HG03520 (cell line): ENCODE results near the gene NAV2.
A peak's percentile ranks its signal among the peaks of the same experiment; 100 is the strongest.

Experiments
- ATAC-seq: cut with Tn5 transposase; IDR thresholded peaks from one replicate; pipeline ENCODE4 v1.9.1; 2021; ENCODE audit warnings: mild to moderate bottlenecking, moderate library complexity; ENCODE audit not compliant: unreplicated experiment

Gene NAV2, protein sequence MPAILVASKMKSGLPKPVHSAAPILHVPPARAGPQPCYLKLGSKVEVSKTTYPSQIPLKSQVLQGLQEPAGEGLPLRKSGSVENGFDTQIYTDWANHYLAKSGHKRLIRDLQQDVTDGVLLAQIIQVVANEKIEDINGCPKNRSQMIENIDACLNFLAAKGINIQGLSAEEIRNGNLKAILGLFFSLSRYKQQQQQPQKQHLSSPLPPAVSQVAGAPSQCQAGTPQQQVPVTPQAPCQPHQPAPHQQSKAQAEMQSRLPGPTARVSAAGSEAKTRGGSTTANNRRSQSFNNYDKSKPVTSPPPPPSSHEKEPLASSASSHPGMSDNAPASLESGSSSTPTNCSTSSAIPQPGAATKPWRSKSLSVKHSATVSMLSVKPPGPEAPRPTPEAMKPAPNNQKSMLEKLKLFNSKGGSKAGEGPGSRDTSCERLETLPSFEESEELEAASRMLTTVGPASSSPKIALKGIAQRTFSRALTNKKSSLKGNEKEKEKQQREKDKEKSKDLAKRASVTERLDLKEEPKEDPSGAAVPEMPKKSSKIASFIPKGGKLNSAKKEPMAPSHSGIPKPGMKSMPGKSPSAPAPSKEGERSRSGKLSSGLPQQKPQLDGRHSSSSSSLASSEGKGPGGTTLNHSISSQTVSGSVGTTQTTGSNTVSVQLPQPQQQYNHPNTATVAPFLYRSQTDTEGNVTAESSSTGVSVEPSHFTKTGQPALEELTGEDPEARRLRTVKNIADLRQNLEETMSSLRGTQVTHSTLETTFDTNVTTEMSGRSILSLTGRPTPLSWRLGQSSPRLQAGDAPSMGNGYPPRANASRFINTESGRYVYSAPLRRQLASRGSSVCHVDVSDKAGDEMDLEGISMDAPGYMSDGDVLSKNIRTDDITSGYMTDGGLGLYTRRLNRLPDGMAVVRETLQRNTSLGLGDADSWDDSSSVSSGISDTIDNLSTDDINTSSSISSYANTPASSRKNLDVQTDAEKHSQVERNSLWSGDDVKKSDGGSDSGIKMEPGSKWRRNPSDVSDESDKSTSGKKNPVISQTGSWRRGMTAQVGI (N-terminal part only)

DNA sequence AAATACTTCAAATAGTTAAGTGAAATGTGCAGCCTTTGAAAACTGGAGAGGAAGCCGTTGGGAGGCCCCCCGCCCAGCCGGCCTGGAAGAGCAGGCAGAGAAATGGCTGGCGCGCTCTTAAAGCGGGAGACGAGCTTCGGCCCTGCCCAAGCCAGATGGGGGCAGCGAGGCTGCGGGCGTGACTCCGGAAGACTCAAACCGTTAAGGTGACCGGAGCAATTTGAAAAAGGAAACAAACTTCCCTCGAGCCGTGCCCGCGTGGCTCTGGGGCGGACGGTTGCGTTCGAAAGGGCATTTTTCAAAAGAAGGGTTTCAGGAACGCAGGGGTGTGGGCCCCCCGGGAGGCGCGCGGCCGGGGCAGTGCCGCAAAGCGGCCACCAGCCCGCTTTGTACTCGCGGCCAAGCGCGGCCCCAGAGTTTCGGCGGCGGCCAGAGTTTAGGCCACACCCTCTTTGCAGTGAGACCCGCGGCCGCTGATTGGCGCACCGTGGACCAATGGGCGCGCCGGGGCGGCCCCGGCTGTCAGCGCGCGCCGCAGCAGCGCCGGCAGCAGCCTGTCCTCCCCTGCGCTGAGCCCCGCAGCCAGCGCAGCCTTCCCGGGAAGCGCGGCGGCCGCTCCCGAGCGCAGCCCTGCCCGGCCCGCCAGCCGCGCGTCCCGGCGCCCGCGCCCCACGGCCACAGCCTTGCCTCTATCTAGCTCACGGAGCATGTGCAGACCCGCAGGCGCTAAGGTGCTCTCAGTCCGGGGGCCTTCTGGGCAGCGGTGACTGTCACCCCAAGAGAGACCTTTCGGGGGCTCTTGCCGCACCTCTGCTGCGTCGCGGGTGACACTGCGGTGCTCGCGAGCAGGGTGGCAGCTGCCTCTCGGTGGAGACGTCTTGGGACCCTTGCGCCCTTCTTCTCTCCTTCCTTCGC, at the start of gene NAV2:
Gene NAV2, plus strand, starts transcription at position 557 of the 915 bp plus-strand sequence. CDS start 859 bp downstream, outside the sequence.
- peak; percentile 99 for ATAC-seq

DNA sequence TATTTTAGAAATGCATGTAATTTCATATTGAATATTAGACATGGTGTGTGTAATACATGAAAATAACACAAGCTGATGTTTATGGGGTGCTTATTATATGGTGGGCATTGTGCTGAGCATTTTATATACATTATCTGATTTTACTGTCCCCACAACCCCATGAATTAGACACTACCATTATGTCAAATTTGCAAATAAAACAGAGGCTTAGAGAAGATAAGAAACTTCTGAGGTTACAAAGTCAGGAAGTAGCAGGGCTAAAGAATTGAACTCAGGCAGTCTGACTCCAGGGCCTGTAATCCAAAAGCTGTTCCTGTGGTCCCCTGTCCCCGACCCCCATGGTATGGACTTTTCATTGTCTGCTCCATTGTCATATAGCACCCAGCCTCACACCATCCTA, 49.4 kb upstream of the NAV2 start:
- no peak for ATAC-seq

DNA sequence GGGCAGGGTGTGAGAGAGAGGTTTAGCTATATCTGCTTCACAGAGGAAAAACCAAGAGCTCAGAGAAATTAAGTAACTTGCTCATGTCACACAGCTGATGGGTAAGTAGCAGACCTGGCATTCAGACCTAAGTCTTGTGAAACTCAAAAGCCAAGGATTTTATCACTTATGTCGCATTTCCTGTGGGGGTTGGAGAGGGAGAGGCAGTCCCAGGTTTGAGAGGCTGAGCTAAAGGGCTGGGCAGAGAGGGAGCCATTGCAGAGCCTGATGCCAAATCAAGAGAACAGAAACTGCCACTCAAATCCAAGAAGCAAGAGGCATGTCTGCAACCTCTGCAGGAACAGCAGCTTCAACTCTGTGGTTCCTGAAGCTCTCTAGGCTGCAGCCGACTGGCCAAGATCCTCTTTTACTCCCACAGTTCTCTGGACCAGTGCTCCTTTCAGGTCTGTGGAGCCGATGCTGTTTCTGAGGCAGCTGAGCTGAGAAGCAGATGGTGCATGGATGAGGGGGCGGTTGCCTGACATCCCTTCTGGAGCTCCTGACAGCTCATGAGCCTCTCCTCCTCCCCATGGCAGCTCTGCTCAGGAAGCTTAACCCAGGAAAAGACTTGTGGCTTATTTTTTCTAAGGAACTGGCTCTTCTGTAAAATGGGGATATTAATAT, 47.6 kb upstream of the NAV2 start:
- ATAC-seq = no peak

DNA sequence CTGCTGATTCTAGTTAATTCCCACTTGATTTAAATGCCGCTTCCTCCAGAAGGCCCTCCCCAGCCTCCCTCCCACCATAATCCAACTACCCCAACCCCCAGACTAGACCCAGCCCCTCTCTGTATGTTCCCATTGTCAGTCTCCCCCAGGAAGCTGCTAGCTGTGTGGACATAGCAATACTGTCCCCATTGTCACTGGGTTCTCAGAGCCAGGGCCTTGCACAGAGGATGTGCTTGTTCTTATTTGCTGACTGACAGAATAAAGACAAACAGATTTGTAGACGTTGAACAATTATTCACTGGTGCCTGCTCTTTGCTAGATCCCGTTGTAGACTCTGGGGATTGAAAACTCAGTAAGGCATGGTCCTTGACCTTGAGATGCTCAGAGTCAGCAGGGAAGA, 45.7 kb upstream of the NAV2 start:
- ATAC-seq = no peak

DNA sequence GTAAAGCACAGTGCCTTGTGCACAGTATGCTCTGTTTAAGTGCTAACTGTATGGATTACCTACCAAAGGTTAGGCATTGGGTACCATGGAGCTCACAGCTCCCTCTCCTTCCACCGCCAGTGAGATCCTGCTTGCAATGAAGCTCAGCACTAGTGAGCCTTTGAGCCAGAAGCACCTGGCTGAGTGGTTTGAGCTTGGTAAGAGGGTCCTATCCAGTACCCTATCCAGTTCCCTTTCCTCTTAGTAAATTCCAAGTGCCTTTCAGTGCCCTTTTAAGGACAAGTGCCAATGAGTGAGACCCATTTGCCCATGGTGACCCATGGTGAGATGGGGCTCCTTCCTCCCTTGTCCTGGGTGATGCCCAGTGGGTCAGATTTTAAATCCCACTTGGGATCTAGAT, 43.1 kb upstream of the NAV2 start:
- ATAC-seq = no peak

DNA sequence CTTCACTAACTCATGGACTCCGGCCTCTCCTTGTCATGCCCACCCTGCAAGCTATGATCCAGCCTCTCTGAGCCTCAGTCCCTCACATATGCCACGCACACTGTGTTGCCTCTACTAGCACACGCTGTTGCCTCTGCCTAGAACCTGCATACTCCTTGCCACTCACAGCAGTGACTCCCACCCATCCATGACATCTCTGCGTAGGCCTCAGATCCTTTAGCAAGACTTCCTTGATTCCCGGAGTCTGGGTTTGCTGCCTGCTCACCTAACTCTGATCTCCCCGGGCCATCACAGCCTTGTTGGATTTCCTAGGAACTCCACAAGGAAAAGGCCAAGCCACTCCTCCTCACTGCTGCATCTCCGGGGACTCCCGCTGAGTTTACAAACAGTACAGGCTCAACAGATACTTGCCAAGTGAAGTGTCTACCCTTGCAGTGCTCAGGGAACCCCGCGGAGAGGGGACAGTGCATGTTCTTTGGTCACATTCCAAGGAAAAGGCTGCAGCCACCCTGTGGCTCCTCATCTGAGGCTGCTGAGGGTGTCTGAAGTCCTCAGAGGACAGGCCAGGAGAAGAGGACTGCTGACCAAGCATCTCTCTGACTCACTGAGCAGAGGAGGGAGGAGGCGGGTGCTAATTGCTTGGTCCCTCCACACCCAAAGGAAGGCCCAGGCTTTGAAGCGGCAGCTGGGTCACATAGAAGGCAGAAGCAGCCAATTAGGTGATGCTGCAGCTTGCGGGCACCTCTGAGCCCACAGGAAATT, 42.4 kb upstream of the NAV2 start:
- no peak for ATAC-seq

DNA sequence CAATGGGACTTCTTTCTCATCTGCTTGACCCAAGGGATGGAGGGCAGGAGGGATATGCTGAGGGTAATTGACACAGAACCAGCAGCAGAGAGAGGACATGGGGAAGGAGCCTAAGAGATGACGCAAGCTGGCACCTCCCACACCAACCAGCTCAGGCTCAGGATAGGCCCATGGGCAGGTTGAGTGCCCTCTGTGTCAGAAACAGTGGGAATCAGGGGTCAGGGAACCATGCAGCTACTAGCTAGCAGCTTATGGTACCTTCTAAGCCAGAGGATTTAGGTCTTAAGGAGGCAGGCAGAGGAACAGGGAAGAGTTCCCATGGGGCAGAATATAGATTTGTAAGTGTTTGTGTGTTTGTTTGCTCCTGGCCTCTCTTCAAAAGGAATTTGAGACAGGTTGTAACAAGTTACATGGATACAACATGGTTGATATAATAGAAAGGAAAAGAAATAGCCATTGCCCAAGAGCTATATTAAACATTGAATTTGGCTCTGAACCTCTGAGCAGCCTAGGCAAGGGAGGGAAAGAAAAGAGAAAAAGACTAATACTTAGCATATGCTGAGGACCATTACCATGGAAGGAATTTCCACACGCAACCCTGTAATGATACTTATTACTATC, 39.9 kb upstream of the NAV2 start:
- no peak for ATAC-seq

DNA sequence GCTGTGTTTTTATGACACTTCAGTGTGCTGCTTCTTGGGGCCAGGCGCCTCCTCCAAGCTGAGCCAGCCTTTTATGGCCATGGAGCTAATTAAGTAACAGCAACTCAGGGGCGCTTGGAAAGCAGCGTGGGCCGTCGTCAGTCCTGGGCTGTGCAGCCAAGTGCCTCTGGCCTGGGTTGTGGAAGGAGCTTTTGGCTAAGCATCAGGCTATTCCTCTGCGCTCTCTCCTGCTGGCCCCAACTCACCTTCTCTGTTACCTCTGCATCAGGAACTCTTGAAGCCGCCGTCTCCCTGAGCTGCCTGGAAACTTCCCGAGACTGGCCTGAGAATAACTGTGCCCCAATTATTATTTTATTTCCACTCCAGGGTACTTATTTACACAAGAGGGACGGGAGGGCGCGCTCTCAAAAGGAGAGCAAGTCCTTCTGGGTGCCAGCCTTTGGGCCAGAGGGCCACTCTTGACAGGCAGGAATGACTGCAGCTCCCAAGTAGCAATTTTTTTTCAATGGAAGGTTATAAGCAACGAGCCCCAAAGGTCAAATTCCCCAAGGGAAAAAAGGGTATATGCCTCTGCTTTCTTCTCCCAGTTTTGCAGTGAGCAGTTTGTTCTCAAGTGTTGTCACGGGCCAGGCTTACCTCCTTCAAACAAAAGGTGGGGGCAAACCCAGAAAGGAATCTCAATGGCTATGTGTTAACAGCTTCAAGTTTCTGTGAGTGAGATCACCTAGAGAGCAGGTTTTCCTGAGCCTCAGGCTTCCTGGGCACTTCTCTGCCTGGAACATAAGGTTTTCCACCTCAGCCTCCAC, 38.5 kb upstream of the NAV2 start:
- ATAC-seq = no peak

DNA sequence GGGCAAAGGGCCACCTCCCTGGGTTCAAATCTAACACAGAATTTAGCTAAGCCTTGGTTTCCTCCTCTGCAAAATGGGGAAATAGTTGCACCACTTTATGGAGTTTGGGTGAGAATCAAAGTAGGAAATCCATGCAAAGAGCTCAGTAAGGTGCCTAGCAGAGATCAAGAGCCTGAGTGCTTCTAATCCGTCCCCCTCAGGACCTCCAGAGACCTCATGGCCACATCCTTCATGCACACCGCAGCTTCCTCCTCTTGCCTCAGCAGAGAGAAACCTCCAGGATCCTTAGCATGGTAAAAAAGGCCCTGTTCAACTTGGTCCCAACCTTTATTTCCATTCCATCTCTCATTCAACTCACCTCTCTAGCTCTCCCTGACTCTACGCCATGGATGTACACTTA, 37.8 kb upstream of the NAV2 start:
- ATAC-seq = no peak

DNA sequence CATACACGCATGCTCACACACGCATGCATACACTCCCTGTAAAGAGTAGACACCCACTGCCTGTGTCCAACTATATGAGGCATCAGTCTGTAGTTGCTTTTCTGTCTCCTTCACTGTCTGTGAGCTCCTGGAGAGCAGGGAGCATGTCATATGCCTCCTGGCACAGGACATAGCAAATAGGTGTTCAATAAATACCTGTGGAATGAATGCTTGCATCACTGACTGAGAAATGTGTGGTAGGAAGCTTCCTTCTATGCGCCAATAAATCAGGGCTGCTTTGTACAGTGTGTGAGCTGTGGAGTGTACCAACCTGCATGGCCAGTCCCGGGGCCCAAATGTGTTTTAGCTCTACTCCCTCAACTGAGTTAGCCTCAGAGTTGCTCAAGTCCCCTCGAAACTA, 37.2 kb upstream of the NAV2 start:
- no peak for ATAC-seq

DNA sequence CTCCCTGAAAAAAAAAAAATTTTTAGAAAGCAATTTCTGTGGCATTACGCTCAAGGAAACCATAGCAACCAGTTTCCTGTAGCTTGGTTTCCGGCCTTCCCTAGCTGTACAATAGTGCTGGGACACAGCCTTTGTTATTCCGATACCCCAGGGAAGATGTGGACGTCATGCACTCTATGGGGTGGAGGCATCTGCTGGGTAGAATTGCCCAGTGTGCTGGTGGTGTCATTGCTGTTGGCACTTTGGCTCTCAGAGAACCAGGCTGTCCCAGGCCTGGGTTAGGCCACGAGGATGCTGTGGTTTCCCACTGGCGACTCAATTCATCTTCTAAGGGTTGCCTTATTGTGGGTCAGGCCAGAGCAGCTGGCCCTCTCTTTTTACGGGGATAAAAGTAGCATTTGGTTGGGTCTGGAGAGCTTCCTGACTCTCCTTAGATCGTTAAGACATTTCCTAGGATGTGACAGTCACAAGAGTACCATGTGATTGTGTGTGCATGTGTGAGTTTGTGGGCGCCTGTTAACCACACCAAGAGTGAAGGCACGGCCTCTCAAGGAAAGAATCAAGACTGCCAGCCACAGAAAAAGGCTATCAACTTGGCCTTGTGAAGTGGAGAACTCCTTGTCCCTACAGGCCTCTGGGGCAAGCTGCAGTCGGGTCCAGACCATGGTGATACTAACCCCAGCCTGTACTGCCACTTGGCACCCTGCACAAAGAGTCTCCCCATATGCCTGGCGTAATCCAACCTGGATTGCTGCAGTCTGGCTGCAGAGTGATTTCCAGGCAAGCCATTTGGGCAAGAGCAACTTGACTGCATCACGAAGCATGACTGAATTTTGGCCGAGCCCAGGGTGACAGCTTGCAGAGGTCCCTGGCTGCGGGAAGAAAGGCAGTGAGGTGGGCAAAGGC, 35.9 kb upstream of the NAV2 start:
- no peak for ATAC-seq

DNA sequence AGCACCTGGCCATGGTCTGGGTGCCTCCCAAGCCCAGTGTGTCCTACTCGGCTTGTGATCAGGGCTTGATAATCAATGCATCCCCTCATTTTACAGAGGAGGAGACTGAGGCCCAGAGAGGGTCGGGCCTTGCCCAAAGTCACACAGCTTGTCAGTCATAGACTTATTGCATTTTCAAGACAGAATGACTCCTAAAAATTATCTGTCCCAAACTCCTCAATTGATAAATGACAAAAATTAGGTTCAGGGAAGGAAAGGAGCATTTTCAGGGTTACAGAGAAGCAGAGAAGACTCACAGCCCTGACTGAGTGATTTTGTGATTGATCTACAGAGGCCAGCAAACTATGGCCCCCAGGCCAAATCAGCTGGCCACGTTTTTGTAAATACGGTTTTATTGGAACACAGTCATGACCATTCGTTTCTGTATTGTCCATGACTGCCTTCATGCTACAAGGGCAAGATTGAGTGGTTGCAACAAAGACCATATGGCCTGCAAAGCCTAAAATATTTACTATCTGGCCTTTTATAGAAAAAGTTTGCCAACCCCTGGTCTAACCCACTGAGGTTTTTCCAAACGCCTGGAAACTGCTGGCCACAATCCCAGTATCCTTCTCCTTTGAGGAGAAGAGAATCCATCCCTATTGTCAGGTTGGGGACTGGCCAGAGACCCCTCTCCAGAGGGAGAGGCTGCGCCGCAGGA, 35.1 kb upstream of the NAV2 start:
- no peak for ATAC-seq

DNA sequence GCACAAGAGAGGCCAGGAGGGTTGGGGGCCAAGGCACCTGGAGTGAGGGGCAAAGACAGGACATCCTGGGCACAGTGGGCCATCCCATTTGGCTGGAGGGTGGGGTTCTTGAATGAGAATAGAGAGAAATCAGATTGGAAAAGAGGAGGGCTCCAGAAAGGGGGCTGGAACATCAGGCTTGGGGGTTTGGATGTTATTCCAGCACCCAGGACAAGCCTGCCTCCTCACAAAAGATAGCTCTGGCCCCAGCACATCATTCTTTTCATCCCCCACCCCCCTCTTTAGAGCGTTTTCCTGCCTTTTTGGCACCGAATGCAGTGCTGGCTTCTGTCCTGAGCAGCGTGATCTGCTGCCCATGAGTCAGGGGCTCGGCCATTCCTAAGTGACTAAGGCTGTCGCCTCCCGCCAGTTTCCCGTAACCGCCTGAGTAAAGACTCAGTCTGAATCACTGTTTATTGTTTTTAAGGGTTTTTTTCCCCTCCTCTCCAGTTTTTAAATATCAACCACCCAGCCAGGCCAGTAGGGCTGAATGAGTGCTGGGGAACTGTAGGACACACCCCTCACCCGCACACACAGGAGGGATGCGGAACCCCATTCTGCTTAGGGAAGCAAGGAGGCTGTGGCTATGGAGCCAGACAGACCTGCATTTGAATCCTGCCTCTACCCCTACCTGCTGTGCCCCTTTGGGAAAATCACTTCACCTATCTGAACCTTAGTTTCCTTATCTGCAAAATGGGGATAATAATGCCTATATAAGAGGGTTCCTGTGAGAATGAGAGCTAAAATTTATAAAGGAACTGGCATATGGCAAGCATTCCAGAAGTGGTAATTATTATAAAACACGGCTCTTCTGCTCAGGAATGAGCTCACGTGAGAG, 32.4 kb upstream of the NAV2 start:
- ATAC-seq = no peak

DNA sequence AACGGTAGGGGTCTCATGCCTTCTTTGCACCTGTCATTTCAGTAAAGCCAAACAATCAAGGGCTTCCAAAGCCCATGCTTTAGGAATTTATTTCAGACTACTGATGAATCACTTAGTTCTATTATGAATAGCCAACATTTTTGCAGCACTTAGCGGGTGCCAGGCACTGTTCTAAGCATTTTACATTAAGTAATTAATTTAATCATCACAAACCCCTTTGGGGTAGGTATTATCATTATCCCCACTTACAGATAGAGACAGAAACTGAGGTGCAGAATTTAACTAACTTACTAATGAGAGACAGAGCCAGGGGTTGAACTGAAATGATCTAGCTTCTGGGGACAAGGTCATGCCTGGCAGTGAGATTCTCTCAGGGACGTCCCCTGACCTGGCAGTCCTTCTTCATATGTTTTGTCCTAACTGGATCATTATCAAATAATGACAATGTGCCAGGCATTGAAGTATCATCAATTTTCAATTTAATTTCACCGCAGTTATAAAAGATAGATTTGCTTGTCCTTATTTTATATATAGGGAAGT, 31.7 kb upstream of the NAV2 start:
- no peak for ATAC-seq

DNA sequence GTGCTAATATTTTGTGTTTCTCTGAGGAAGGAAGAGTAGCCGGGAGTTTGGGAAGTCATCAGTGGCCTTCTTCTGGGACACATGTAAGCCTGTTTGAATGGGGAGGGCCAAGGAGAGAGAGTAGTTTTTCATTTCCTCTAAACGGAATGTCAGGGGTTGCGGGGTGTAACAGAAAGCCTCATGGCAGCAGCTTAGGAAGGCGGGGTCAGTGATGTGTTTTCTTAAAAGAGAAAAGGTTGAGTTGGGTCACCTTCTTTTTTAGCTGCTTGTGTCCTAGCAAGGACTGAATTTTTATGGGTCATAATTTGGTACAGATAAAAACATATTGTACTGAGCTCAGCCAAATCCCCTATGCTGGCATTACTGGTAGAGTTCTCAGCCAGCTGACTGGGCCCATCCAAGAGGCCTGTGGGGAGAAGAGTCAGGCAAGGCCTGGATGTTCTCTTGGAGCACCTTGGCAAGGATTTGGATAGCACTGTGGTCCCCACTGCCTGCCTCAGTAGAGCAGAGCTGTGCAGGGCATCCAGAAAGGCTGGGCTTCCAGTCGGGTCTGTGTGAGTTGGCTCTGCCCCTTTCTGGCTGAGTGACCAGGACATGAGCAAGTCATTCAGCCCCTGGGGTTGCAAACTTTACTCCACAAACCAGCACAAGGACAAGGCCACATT, 29.4 kb upstream of the NAV2 start:
- no peak for ATAC-seq
